Activated T-helper 2 cell treated with anti-CD3 and anti-CD28 coated beads, Interferon-gamma antibody, Interleukin-2, Interleukin-4, amounts not matched to agents 10 μg/mL and 5 μg/mL and 100 μg/mL, durations not matched to agents 14 hours and 24 hours and 36 hours (primary cell): Measurements from ENCODE around the gene LRIF1. TPM values are rescaled to one million over a fixed set of nuclear protein-coding genes. Genes with fewer than 3 reads are reported as not detected.

Experiments used
- DNase-seq: peaks from one replicate; pipeline ENCODE4 v3.0.0; 2021; ENCODE audit warnings: low spot score
- H3K27ac Mint-ChIP-seq: one replicate; pipeline ENCODE4 v1.8.0; 2021; ENCODE audit warnings: mixed read lengths
- H3K27me3 Mint-ChIP-seq: one replicate; pipeline ENCODE4 v1.8.0; 2021; ENCODE audit warnings: low read depth, mixed read lengths
- H3K36me3 Mint-ChIP-seq: one replicate; pipeline ENCODE4 v1.8.0; 2021; ENCODE audit warnings: low read depth, mixed read lengths
- H3K4me1 Mint-ChIP-seq: one replicate; pipeline ENCODE4 v1.8.0; 2021; ENCODE audit warnings: low read depth, mixed read lengths
- H3K4me3 Mint-ChIP-seq: one replicate; pipeline ENCODE4 v1.8.0; 2021; ENCODE audit warnings: low read depth, mild to moderate bottlenecking, moderate library complexity, mixed read lengths
- H3K9me3 Mint-ChIP-seq: one replicate; pipeline ENCODE4 v1.8.0; 2021; ENCODE audit warnings: mixed read lengths
- intact Hi-C: fragments of 100-400 bp; cut with micrococcal nuclease; formaldehyde crosslinking; loops from one replicate; pipeline ENCODE4 v1.15.1; 2023
- total RNA-seq: library from RNA; stranded (reverse); gene quantifications from 2 replicates; pipeline ENCODE4 v1.2.3, GENCODE V29; 2022

Gene LRIF1
- total RNA-seq, 1 donor from 2014 or later = 15.2 TPM

- no peaks in the 10 kb centered on the region for H3K27me3 Mint-ChIP-seq
- H3K27ac Mint-ChIP-seq = no peak overlapping the region
- H3K9me3 Mint-ChIP-seq = peaks cover 23% of the 10 kb centered on the region
- H3K36me3 Mint-ChIP-seq = peaks cover 80% of the 10 kb centered on the region
- H3K4me1 Mint-ChIP-seq = peaks cover 18% of the 10 kb centered on the region
- no peak for DNase-seq
- no peak overlapping the region for H3K4me3 Mint-ChIP-seq
- intact Hi-C loops = no loop called here
These were observed 60.8 kb downstream of the LRIF1 start for GRCh38 chr1:110902820-110903463.

GRCh38 chr1:110899458-110899843 lies 64.3 kb downstream of the LRIF1 start:
- no peaks in the 10 kb centered on the region for H3K27me3 Mint-ChIP-seq
- peaks cover 4% of the 10 kb centered on the region for H3K9me3 Mint-ChIP-seq
- no peak for DNase-seq
- peak overlapping the region; percentile 57 for H3K27ac Mint-ChIP-seq
- intact Hi-C loops = no loop called here
- H3K4me1 Mint-ChIP-seq = peaks cover 47% of the 10 kb centered on the region
- peaks cover 94% of the 10 kb centered on the region for H3K36me3 Mint-ChIP-seq
- H3K4me3 Mint-ChIP-seq = no peak overlapping the region

- intact Hi-C loops = no loop called here
- DNase-seq = no peak
- no peaks in the 10 kb centered on the region for H3K27me3 Mint-ChIP-seq
- H3K27ac Mint-ChIP-seq = peak overlapping the region; percentile 57
- H3K4me1 Mint-ChIP-seq = peaks cover 53% of the 10 kb centered on the region
- no peaks in the 10 kb centered on the region for H3K9me3 Mint-ChIP-seq
- H3K4me3 Mint-ChIP-seq = no peak overlapping the region
- peaks cover 94% of the 10 kb centered on the region for H3K36me3 Mint-ChIP-seq
These were observed 64.8 kb downstream of the LRIF1 start for GRCh38 chr1:110898734-110899457.

GRCh38 chr1:110897681-110898080 lies 66.0 kb downstream of the LRIF1 start:
- no peaks in the 10 kb centered on the region for H3K27me3 Mint-ChIP-seq
- no peak overlapping the region for H3K4me3 Mint-ChIP-seq
- no peak for DNase-seq
- H3K36me3 Mint-ChIP-seq = peaks cover 94% of the 10 kb centered on the region
- no peaks in the 10 kb centered on the region for H3K9me3 Mint-ChIP-seq
- intact Hi-C loops = loop anchor here (2.0 kb wide), 1 partner anchor 25 kb away; the partner anchor contains the start of gene CD53
- peaks cover 65% of the 10 kb centered on the region for H3K4me1 Mint-ChIP-seq
- peak overlapping the region; percentile 25 for H3K27ac Mint-ChIP-seq

Other genes with a start within 250 kb of the LRIF1 start
- 161 and 165 TPM in 2 replicates for gene CD53, start 90.8 kb downstream of the LRIF1 start, total RNA-seq
- gene DRAM2, start 176.2 kb upstream of the LRIF1 start, total RNA-seq = 22.9 and 24.7 TPM in 2 replicates
- 29.8 and 34.8 TPM in 2 replicates for gene CEPT1, start 176.3 kb upstream of the LRIF1 start, total RNA-seq
- 139 and 143 TPM in 2 replicates for gene DENND2D, start 236.7 kb upstream of the LRIF1 start, total RNA-seq